ENCODE measurements around the gene CNOT8.

The CNOT8 gene

GRCh38 chr5:154860123-154860522 lies 1.7 kb downstream of the CNOT8 start:
- DNase-seq (ENCODE audit: low read depth, low spot score): no peak
- H3K4me3 ChIP-seq (ENCODE audit: low read length): peak overlapping the region; percentile 96

- DNase-seq (ENCODE audit: low read depth, low spot score): peak; percentile 9
- H3K4me3 ChIP-seq (ENCODE audit: low read length): peak overlapping the region; percentile 96
Measured at GRCh38 chr5:154860765-154861164, 2.3 kb downstream of the CNOT8 start.

- no peak overlapping the region for H3K4me3 ChIP-seq (ENCODE audit: low read length)
- DNase-seq (ENCODE audit: low read depth, low spot score): no peak
Measured at GRCh38 chr5:154861946-154862345, 3.5 kb downstream of the CNOT8 start.

GRCh38 chr5:154862766-154863165 lies 4.3 kb downstream of the CNOT8 start:
- H3K4me3 ChIP-seq (ENCODE audit: low read length): no peak overlapping the region
- DNase-seq (ENCODE audit: low read depth, low spot score): no peak

GRCh38 chr5:154863291-154864080 lies 5.1 kb downstream of the CNOT8 start:
- DNase-seq (ENCODE audit: low read depth, low spot score): no peak
- no peak overlapping the region for H3K4me3 ChIP-seq (ENCODE audit: low read length)

GRCh38 chr5:154865466-154866184 lies 7.2 kb downstream of the CNOT8 start:
- DNase-seq (ENCODE audit: low read depth, low spot score): no peak
- no peak overlapping the region for H3K4me3 ChIP-seq (ENCODE audit: low read length)

- DNase-seq (ENCODE audit: low read depth, low spot score): no peak
Measured at GRCh38 chr5:154866841-154867240, 8.4 kb downstream of the CNOT8 start.

GRCh38 chr5:154868702-154869101 lies 10.3 kb downstream of the CNOT8 start:
- H3K4me3 ChIP-seq (ENCODE audit: low read length): no peak overlapping the region
- peak; percentile 69 for DNase-seq (ENCODE audit: low read depth, low spot score)

More at GRCh38 chr5:154866841-154867240, 8.4 kb downstream of the CNOT8 start:
- H3K4me3 ChIP-seq (ENCODE audit: low read length): no peak overlapping the region

- no peak overlapping the region for H3K4me3 ChIP-seq (ENCODE audit: low read length)
- no peak for DNase-seq (ENCODE audit: low read depth, low spot score)
Measured at GRCh38 chr5:154871734-154872133, 13.3 kb downstream of the CNOT8 start.

- no peak overlapping the region for H3K4me3 ChIP-seq (ENCODE audit: low read length)
- no peak for DNase-seq (ENCODE audit: low read depth, low spot score)
Measured at GRCh38 chr5:154873791-154874331, 15.4 kb downstream of the CNOT8 start.

GRCh38 chr5:154878642-154879335 lies 20.4 kb downstream of the CNOT8 start:
- DNase-seq (ENCODE audit: low read depth, low spot score): no peak

GRCh38 chr5:154881986-154882385 lies 23.6 kb downstream of the CNOT8 start:
- no peak for DNase-seq (ENCODE audit: low read depth, low spot score)
- H3K4me3 ChIP-seq (ENCODE audit: low read length): no peak overlapping the region

More at GRCh38 chr5:154878642-154879335, 20.4 kb downstream of the CNOT8 start:
- H3K4me3 ChIP-seq (ENCODE audit: low read length): no peak overlapping the region

GRCh38 chr5:154884424-154884823 lies 26.0 kb downstream of the CNOT8 start:
- H3K4me3 ChIP-seq (ENCODE audit: low read length): no peak overlapping the region
- no peak for DNase-seq (ENCODE audit: low read depth, low spot score)

- H3K4me3 ChIP-seq (ENCODE audit: low read length): no peak overlapping the region
- DNase-seq (ENCODE audit: low read depth, low spot score): no peak
Measured at GRCh38 chr5:154885439-154885838, 27.0 kb downstream of the CNOT8 start.

- H3K4me3 ChIP-seq (ENCODE audit: low read length): no peak overlapping the region
- DNase-seq (ENCODE audit: low read depth, low spot score): no peak
Measured at GRCh38 chr5:154892369-154892771, 33.9 kb downstream of the CNOT8 start.

GRCh38 chr5:154893381-154893780 lies 35.0 kb downstream of the CNOT8 start:
- no peak for DNase-seq (ENCODE audit: low read depth, low spot score)

GRCh38 chr5:154895606-154896561 lies 37.5 kb downstream of the CNOT8 start:
- no peak for DNase-seq (ENCODE audit: low read depth, low spot score)
- no peak overlapping the region for H3K4me3 ChIP-seq (ENCODE audit: low read length)

More at GRCh38 chr5:154893381-154893780, 35.0 kb downstream of the CNOT8 start:
- no peak overlapping the region for H3K4me3 ChIP-seq (ENCODE audit: low read length)

- no peak overlapping the region for H3K4me3 ChIP-seq (ENCODE audit: low read length)
- no peak for DNase-seq (ENCODE audit: low read depth, low spot score)
Measured at GRCh38 chr5:154896562-154897165, 38.2 kb downstream of the CNOT8 start.

Measured in Jurkat, Clone E6-1 (cell line).